H9 (cell line): Measurements from ENCODE around the gene AMMECR1L. TPM values are rescaled to one million over a fixed set of nuclear protein-coding genes. Genes with fewer than 3 reads are reported as not detected.
A peak's percentile ranks its signal among the peaks of the same experiment; 100 is the strongest.

Source experiments
- DNase-seq: peaks from one replicate; pipeline ENCODE4 v3.0.0-alpha.2; 2017
- H2AFZ ChIP-seq: one replicate; pipeline ENCODE4 v1.6.1; 2013; ENCODE audit warnings: mild to moderate bottlenecking, low read length, control low read depth, moderate library complexity
- H2AK5ac ChIP-seq: 2 replicates; pipeline ENCODE4 v1.6.1; 2013; ENCODE audit warnings: low read length, control low read depth, mixed read lengths; ENCODE audit not compliant: insufficient read length
- H2BK120ac ChIP-seq: one replicate; pipeline ENCODE4 v1.6.1; 2013; ENCODE audit warnings: low read depth, mild to moderate bottlenecking, low read length, control low read depth, inconsistent platforms; ENCODE audit not compliant: poor library complexity, severe bottlenecking
- H2BK12ac ChIP-seq: 2 replicates; pipeline ENCODE4 v1.6.1; 2013; ENCODE audit warnings: low read length, control low read depth, mixed read lengths, low read depth; ENCODE audit not compliant: insufficient read length
- H2BK15ac ChIP-seq: 2 replicates; pipeline ENCODE4 v1.6.1; 2013; ENCODE audit warnings: low read depth, low read length, control low read depth
- H2BK20ac ChIP-seq: one replicate; pipeline ENCODE4 v1.6.1; 2013; ENCODE audit warnings: low read depth, mild to moderate bottlenecking, low read length, control low read depth, inconsistent platforms; ENCODE audit not compliant: poor library complexity, severe bottlenecking
- H2BK5ac ChIP-seq: 2 replicates; pipeline ENCODE4 v1.6.1; 2013; ENCODE audit warnings: low read length, control low read depth, mixed read lengths; ENCODE audit not compliant: insufficient read length
- H3K14ac ChIP-seq: 2 replicates; pipeline ENCODE4 v1.6.1; 2013; ENCODE audit warnings: low read length, control low read depth; ENCODE audit not compliant: insufficient read depth
- H3K18ac ChIP-seq: 2 replicates; pipeline ENCODE4 v1.6.1; 2013; ENCODE audit warnings: low read depth, mild to moderate bottlenecking, mixed read lengths, low read length, control low read depth; ENCODE audit not compliant: insufficient read length
- H3K23ac ChIP-seq: 2 replicates; pipeline ENCODE4 v1.6.1; 2013; ENCODE audit warnings: low read length, control low read depth, mixed read lengths, low read depth; ENCODE audit not compliant: insufficient read length
- H3K23me2 ChIP-seq: 2 replicates; pipeline ENCODE4 v1.6.1; 2013; ENCODE audit warnings: low read depth, mild to moderate bottlenecking, mixed read lengths, low read length, control low read depth; ENCODE audit not compliant: insufficient read length, poor library complexity, severe bottlenecking
- H3K27ac ChIP-seq: 2 replicates; pipeline ENCODE4 v1.5.1; 2013; ENCODE audit warnings: low read length, control low read depth, mixed read lengths, low read depth; ENCODE audit not compliant: insufficient read length
- H3K27me3 ChIP-seq: 2 replicates; pipeline ENCODE4 v1.6.1; 2013; ENCODE audit warnings: low read length, control low read depth, inconsistent platforms; ENCODE audit not compliant: insufficient read depth
- H3K4ac ChIP-seq: 2 replicates; pipeline ENCODE4 v1.6.1; 2013; ENCODE audit warnings: low read depth, mild to moderate bottlenecking, control low read depth, inconsistent platforms, low read length, moderate library complexity
- H3K4me1 ChIP-seq: 2 replicates; pipeline ENCODE4 v1.6.1; 2013; ENCODE audit warnings: low read length, control low read depth, inconsistent platforms; ENCODE audit not compliant: insufficient read depth
- H3K4me2 ChIP-seq: 2 replicates; pipeline ENCODE4 v1.6.1; 2013; ENCODE audit warnings: low read length, control low read depth, mixed read lengths; ENCODE audit not compliant: insufficient read length, insufficient read depth
- H3K56ac ChIP-seq: 2 replicates; pipeline ENCODE4 v1.6.1; 2013; ENCODE audit warnings: low read depth, mild to moderate bottlenecking, mixed read lengths, low read length, control low read depth; ENCODE audit not compliant: insufficient read length
- H3K79me1 ChIP-seq: 2 replicates; pipeline ENCODE4 v1.6.1; 2013; ENCODE audit warnings: low read depth, mild to moderate bottlenecking, moderate library complexity, low read length, control low read depth, inconsistent platforms; ENCODE audit not compliant: insufficient read depth, poor library complexity, severe bottlenecking
- H3K79me2 ChIP-seq: 2 replicates; pipeline ENCODE4 v1.6.1; 2013; ENCODE audit warnings: low read length, control low read depth, inconsistent platforms; ENCODE audit not compliant: insufficient read depth
- H3K9ac ChIP-seq: 2 replicates; pipeline ENCODE4 v1.6.1; 2013; ENCODE audit warnings: low read length, control low read depth, mixed read lengths; ENCODE audit not compliant: insufficient read length; ENCODE audit errors: extremely low read depth
- H3K9me3 ChIP-seq: one replicate; pipeline ENCODE4 v1.6.1; 2013; ENCODE audit warnings: low read depth, low read length, inconsistent platforms; ENCODE audit not compliant: control insufficient read depth
- H3T11ph ChIP-seq: one replicate; pipeline ENCODE4 v1.6.1; 2013; ENCODE audit warnings: mild to moderate bottlenecking, low read length, control low read depth, inconsistent platforms
- H4K20me1 ChIP-seq: one replicate; pipeline ENCODE4 v1.6.1; 2013; ENCODE audit not compliant: control insufficient read depth, insufficient read length, insufficient read depth
- H4K5ac ChIP-seq: 2 replicates; pipeline ENCODE4 v1.6.1; 2013; ENCODE audit warnings: low read depth, mild to moderate bottlenecking, mixed read lengths, low read length, control low read depth; ENCODE audit not compliant: insufficient read length
- H4K8ac ChIP-seq: replicated peaks from 2 replicates; pipeline ENCODE4 v1.6.1; 2013; ENCODE audit warnings: low read length, control low read depth, mixed read lengths, low read depth; ENCODE audit not compliant: insufficient read length
- H4K91ac ChIP-seq: 2 replicates; pipeline ENCODE4 v1.6.1; 2013; ENCODE audit warnings: low read depth, mild to moderate bottlenecking, moderate library complexity, mixed read lengths, low read length, control low read depth; ENCODE audit not compliant: insufficient read length
- H3K27ac Mint-ChIP-seq, 3 experiments: 2 replicates in 2 of 3; 3 replicates in 1 of 3; pipeline ENCODE4 v1.8.0; 2020 to 2021; ENCODE audit warnings: mixed read lengths in 3 of 3, mild to moderate bottlenecking in 1 of 3, moderate library complexity in 1 of 3
- H3K27me3 Mint-ChIP-seq: 2 replicates; pipeline ENCODE4 v1.8.0; 2021; ENCODE audit warnings: low read depth, mild to moderate bottlenecking, moderate library complexity, mixed read lengths
- H3K36me3 Mint-ChIP-seq, 3 experiments: 2 replicates in 2 of 3; 3 replicates in 1 of 3; pipeline ENCODE4 v1.8.0; 2020 to 2021; ENCODE audit warnings: low read depth in 3 of 3, mixed read lengths in 3 of 3; ENCODE audit not compliant: insufficient read depth in 1 of 3
- H3K4me1 Mint-ChIP-seq, 2 experiments: 2 replicates each; pipeline ENCODE4 v1.8.0; 2020; ENCODE audit warnings: mixed read lengths in 2 of 2
- H3K4me3 Mint-ChIP-seq, 2 experiments: 2 replicates in 1 of 2; 3 replicates in 1 of 2; pipeline ENCODE4 v1.8.0; 2020 to 2021; ENCODE audit warnings: mild to moderate bottlenecking in 2 of 2, mixed read lengths in 2 of 2, moderate library complexity in 1 of 2
- H3K9me3 Mint-ChIP-seq, 2 experiments: 2 replicates in 1 of 2; 3 replicates in 1 of 2; pipeline ENCODE4 v1.8.0; 2020; ENCODE audit warnings: mild to moderate bottlenecking in 2 of 2, mixed read lengths in 2 of 2, moderate library complexity in 1 of 2
- CTCF ChIP-seq: fragments of 200-600 bp; sonication (generic); conservative IDR thresholded peaks from 3 replicates; pipeline ENCODE4 v1.8.0; 2021; ENCODE audit warnings: antibody characterized with exemption, mild to moderate bottlenecking
- WGBS: extraction: QIAGEN DNeasy Blood & Tissue Kit; methylation state at CpG from one replicate; pipeline ENCODE4 v1.1.7; 2013; ENCODE audit warnings: missing lambda C conversion rate, low lambda C conversion rate, mixed read lengths; ENCODE audit not compliant: insufficient read length; ENCODE audit errors: extremely low coverage; 5-methylcytosine and 5-hydroxymethylcytosine counted together
- total RNA-seq: library from RNA; stranded (reverse); gene quantifications from 2 replicates; pipeline ENCODE4 v1.2.1, GENCODE V29; 2021

The AMMECR1L gene
- total RNA-seq, 1 experiment from 2014 or later = 20.0 TPM

GRCh38 chr2:127860130-127860529 is 25.6 kb downstream of the AMMECR1L start:
- WGBS = no CpG with 5 or more reads among the region's 5 CpGs
- Histone ChIP-seq H3K79me1 (peaks cover 2% of the 10 kb centered on the region), H3K23ac (no peak overlapping the region), H3K4me1 (no peaks in the 10 kb centered on the region), H2BK5ac (no peak overlapping the region), H2BK20ac (no peak overlapping the region), H3K27me3 (no peaks in the 10 kb centered on the region), H2BK12ac (no peak overlapping the region), H3K14ac (no peak overlapping the region), H4K20me1 (no peaks in the 10 kb centered on the region), H3K9ac (no peak overlapping the region), H3T11ph (no peak overlapping the region), H3K4ac (no peak overlapping the region), H2AK5ac (no peak overlapping the region), H2AFZ (no peak overlapping the region), H4K5ac (no peak overlapping the region), H3K27ac (no peak overlapping the region), H3K9me3 (no peaks in the 10 kb centered on the region), H2BK15ac (no peak overlapping the region), H3K18ac (no peak overlapping the region), H4K8ac (no peak overlapping the region), H3K4me2 (no peak overlapping the region), H2BK120ac (no peak overlapping the region), H3K23me2 (peaks cover 7% of the 10 kb centered on the region), H3K56ac (no peak overlapping the region), H3K79me2 (peaks cover 18% of the 10 kb centered on the region; the same call in 1 of the 2 replicates), H4K91ac (no peak overlapping the region)
- peak overlapping the region in 2 of 3 experiments; percentile 40 to 54; a peak in 1 of 7 replicates for H3K27ac Mint-ChIP-seq
- H3K27me3 Mint-ChIP-seq = no peaks in the 10 kb centered on the region
- no peak for DNase-seq
- no peaks in the 10 kb centered on the region; a peak in 1 of 5 replicates for H3K9me3 Mint-ChIP-seq
- TF ChIP-seq CTCF = no peak
- peak overlapping the region in 1 of 2 experiments; percentile 74; a peak in 1 of 5 replicates for H3K4me3 Mint-ChIP-seq
- H3K4me1 Mint-ChIP-seq = peaks cover 25 to 34% of the 10 kb centered on the region in 2 experiments
- H3K36me3 Mint-ChIP-seq = peaks cover 21 to 32% (median 30%) of the 10 kb centered on the region in 3 experiments
